ENCODE measurements around the gene USP48.
"Not testable (repeated sequence)": the region's sequence is repeated elsewhere in the genome, so short reads cannot be mapped to it uniquely, and the experiment has no call there.

USP48 gene

GRCh38 chr1:21691739-21692138 lies 91.2 kb downstream of the USP48 start:
- DNase-seq = no peak

GRCh38 chr1:21689661-21690372 lies 93.1 kb downstream of the USP48 start:
- no peak for DNase-seq

DNA sequence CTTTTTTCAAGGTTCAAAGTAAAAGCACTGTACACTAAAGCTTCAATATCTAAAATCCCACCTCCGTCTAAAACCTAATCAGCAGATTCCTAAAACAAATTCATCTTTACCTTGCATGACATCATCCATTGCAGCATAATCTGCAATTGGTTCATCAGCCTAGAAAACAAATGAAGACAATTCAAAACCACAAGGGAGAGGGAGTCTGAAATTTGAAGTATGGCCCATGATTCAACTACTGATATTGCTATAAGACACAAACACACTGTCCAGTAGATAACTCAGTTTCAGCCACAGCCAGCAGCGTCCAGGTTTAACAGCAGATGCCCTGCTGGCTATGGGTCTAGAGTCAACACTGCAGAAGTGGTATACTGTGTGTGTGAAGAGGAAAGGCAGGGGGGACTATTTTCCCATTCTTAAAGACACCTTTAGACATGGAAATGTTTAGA lies 95.8 kb downstream of the USP48 start:
- no peak for DNase-seq

GRCh38 chr1:21685946-21686678 lies 96.8 kb downstream of the USP48 start:
- no peak for DNase-seq

GRCh38 chr1:21681426-21681825 lies 101.5 kb downstream of the USP48 start:
- DNase-seq = no peak

GRCh38 chr1:21680918-21681317 lies 102.0 kb downstream of the USP48 start:
- no peak for DNase-seq

- no peak for DNase-seq
These were observed 102.6 kb downstream of the USP48 start for GRCh38 chr1:21680381-21680780.

DNA sequence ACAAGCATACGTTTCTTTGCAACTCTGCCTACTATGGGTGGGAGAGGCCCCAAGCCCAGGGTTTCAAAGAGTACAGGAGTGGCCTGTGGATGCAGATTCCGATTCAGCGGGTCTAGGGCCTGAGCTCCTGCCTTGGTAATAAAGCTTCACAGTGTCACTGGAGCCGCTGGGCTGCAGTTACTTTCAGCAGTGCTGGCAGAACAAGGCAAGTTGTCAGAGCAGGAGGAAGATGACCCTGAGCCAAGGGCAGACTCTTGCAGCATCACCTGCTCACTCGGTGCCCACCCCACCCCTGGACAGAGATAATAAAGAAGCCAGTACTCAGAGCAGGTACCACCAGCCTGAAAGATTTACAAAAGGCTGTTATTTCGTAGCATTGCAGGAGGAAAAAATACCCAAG lies 105.8 kb downstream of the USP48 start:
- DNase-seq = no peak

DNA sequence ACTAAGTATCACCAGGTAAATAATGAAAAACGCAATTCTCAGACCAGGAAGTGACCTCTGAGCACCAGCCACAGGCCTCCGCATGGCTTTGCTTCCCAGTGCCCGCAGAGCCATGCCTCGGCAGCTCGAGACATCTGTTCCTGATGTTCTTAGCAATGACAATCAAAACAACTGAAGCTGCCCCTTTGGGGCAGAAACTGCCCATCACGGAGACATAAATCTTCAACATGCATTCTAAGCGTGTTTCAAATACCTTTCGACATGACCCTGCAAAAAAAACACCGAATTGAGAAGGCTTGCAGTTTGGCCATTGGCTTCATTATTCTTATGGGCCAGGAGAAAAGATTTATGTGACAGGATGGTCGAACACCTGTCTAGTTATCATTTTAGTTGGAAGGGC lies 108.0 kb downstream of the USP48 start:
- no peak for DNase-seq

GRCh38 chr1:21673853-21674252 lies 109.1 kb downstream of the USP48 start:
- DNase-seq = not testable (repeated sequence)

- no peak for DNase-seq
These were observed 109.6 kb downstream of the USP48 start for GRCh38 chr1:21673277-21673780.

- no peak for DNase-seq
These were observed 110.3 kb downstream of the USP48 start for GRCh38 chr1:21672478-21673276.

DNA sequence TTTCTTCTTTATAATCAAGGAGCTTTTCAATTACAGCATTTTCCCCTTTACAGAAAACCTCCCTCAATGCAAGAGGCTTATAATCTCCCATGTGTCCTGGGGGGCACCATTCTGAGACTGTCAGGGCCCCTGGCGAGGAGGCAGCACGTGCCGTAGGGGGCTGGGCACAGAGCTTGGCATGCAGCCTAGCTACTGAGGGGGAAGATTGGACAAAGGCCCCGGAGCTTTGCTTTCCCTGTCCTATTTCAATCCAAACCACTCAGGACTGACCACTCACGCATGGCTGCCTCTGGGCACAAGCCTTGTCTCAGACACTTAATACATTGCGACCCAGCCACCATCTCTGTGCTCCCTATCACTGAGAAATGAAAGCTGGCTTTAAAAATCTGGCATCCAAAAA lies 111.0 kb downstream of the USP48 start:
- DNase-seq = no peak

DNA sequence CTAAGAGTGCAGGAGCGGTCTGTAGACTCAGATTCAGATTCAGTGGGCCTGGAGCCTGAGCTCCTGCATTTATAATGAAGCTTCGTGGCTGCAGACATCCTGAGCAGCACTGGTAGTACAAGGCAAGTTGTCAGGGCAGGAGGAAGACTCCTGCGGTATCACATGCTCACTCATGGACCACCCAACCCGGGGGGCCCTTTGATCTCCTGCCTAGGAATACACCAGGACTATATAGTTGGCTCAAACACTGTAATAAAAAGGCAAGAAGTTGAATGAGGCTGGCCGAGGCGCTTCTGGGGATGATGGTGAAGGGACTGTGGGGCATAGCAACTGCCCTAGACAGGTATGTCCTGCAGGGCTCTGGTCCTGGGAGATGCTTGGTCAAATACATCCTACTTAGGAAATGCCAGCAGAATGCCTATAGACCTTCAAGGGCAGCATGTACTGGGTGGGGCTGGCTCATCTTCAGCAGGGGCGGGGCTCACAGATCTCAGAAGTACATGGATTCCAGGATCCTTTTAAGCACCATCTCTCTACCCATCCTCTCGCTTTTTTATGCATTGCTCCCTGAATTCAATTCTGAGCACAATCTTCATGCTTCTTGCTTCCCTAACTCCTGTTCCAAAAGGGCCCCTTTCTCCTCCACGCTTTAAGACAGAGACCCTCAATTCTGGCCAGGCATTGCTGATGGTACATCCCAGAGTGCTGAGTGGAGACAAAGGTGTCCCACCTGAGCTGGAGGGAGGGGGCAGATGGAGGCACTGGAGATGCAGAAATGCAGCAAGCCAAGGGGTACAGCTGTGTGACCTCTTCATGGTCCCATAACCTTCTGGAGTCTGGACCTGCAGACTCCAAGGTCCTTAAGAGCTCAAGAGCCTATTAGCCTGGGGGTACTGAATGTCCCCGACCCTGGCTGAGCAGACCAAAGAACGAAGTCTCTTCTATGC lies 111.7 kb downstream of the USP48 start:
- no peak for DNase-seq

- no peak for DNase-seq
These were observed 112.7 kb downstream of the USP48 start for GRCh38 chr1:21670059-21670881.

DNA sequence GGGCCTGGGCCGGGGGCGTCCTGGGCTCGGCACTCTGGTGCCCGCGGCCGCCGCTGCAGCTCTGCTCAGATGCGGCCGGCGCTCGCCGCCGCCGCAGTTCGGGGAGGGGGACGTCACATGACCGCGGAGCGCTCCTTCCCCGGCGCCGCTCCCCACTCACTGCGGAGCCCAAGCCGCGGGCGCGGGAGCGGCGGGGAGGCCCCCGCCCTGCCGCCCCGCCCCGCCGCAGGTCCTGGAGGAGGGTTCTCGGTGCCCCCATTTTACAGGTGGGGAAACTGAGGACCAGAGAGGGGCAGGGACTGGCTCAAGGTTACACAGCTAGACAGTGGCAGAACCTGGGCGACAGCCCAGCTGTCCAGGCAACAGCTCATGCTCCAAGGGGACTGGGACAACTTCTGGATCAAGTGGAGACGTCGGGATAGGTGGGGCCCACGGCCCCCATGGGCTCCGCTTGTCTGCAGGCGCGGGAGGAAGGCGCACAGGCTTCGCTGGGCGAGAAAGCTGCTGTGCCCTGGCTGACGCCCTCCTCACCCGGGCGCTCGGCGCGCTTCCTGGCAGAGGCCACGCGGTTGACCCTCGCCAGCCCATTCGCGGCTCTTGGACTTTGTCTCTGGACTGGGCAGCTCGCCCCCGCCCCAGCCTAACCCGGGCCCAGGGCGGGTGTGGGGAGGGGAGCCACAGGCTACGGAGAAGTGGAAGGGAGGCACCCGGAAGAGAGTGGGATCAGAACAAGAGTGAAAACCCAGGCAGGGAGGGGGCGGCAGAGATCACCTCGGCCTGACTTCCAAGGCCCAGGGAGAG lies 113.5 kb downstream of the USP48 start, which contains the start of gene RAP1GAP:
Gene RAP1GAP (minus strand): TSS at position 100 of the 801 bp plus-strand sequence. CDS start 49,325 bp downstream, outside the sequence.
- no peak for DNase-seq

DNA sequence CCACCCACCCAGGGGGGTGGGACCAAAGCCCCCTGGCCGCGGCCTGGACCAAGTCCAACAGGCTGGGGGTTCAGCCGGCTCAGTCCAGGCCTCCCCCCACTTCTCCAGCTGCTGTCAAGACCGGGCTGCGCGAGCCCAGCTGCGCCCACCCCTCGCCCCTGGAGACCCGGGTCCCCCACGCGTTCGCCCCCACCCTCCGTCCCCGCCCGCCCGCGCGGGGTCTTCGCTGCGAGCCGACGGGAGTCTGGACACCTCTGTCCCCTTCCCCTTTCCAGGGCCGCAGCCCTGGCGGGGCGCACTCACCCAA lies 114.0 kb downstream of the USP48 start:
- DNase-seq = no peak

GRCh38 chr1:21668232-21668950 lies 114.6 kb downstream of the USP48 start:
- no peak for DNase-seq

- no peak for DNase-seq
These were observed 115.4 kb downstream of the USP48 start for GRCh38 chr1:21667348-21668231.
